NCI-H345 treated with DMSO at 0.1 percent for 48 hours (cell line): Measurements from ENCODE around the gene USP49.

Experiments used
- DNase-seq: peaks from one replicate; lab custom pipeline; 2025; ENCODE audit not compliant: unreplicated experiment; lab: John Stamatoyannopoulos, UW

USP49 gene

DNA sequence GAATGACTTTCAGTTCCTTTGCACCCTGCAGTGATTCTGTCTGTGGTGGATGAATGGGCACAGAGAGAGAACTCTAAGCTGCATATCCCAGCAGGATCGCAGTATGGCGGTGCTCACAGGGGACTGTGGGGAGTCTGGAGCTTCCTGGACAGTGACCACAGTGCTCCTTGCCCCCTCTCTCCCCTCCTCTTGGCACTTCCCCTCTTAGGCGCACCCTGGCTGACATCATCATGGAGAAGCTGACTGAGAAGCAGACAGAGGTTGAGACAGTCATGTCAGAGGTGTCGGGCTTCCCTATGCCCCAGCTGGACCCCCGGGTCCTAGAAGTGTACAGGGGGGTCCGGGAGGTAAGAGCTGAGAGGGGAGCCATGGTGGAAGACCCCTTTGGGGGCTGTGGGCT lies 34.7 kb upstream of the USP49 start:
- no peak for DNase-seq

DNA sequence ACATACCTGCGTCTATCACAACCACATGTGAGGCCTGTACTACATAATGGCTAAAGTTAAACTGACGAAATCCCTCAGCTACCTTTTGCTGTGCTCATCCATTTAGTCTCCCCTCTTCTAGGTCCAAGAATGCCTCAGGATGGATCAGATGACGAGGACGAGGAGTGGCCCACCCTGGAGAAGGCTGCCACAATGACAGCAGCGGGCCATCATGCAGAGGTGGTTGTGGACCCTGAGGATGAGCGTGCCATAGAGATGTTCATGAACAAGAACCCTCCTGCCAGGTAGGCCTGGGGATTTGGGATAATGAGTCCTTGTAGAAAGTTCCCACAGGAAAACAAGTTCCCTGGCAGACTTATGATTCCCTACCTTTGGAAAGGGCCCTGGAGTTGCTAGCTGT lies 32.1 kb upstream of the USP49 start:
- DNase-seq, result no peak

DNA sequence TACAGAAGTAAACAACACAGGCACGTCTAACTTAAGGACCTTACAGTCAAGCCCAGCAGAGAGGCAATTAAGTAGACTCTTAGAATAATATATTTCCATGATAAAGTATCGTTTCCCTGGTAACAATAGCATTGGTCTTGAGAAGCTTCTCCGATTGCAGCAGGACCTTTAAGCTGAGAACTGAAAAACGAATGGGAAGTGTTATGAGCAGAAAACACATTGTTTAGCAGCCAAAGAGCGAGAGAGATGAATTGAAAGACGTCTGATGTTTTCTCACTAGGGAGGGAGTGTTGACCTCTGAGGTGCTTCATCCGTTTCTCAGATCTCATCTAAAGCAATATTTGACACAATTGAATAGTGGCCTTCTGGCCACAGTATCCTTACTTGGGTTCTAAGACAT lies 27.0 kb upstream of the USP49 start:
- no peak for DNase-seq

DNA sequence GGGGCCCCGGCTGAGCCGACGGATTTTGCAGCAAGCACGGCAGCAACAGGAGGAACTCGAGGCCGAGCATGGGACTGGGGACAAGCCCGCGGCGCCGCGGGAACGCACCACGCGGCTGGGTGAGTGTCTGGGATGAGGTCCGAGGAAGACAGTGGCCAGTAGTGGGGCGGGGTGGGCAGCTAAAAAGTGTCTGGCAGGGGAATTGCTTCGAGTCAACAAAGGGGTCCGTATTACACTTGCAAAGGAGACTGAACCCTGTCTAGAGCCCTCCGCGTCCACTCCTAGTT lies 26.5 kb upstream of the USP49 start:
- no peak for DNase-seq

DNA sequence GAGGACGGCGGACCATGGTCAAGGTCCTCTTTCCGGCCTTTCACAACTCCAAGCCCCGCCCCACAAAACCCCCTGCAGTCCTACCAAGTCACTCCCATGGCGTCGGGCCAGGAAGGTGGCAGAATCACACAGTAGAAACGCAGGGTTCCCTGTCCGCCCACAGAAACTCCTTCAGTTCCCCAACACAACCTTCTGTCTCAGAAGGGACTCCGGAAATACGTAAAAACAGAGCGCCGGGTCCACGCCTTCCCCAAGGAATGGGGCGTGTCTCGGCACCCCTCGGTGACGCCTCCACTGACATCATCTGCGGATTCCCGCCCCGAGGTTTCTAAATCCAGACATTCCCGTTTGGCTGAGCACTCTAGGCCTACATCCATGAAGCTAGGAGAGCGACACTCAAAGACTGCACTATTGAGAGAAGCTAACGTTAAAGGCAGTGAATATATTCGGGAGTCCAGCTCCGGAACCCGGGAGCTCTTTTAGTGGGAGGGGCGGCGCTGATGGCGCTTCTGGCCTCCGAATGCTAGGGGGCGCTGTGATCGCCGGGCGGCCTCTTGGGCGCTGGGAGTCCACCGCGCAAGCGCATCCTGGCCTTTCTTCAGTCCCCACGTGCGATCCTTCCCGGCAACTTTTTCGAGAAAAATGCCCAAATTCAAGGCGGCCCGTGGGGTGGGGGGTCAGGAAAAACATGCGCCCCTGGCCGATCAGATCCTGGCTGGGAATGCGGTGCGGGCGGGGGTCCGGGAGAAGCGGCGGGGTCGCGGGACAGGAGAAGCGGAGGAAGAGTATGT lies 25.9 kb upstream of the USP49 start, which contains the start of the genes BYSL and MED20:
BYSL (plus strand) TSS at position 579 of the 791 bp plus-strand sequence; CDS start at position 643, 64 bp downstream.
MED20 (minus strand) TSS at position 219 of the 791 bp plus-strand sequence; CDS start at position 98, 121 bp downstream.
- DNase-seq, result peak; percentile 94

DNA sequence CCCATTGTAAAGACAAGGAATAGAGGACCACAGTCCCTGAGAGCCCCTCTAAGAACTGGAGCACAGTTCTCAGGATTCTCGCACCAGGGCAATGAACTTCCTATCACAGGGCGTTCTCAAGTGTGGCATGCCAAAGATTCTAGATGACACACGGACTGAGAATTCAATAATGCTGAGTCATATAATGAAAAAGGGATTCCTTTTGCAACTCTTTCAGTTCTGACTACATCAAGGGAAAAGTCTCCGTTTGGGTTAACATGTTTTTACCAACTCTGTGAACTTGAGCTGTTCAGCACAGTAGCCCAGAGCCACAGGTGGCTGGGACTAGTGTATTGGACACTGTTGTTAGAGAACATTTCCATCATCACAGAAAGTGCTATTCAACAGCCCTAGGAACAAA lies 22.4 kb upstream of the USP49 start:
- no peak for DNase-seq

DNA sequence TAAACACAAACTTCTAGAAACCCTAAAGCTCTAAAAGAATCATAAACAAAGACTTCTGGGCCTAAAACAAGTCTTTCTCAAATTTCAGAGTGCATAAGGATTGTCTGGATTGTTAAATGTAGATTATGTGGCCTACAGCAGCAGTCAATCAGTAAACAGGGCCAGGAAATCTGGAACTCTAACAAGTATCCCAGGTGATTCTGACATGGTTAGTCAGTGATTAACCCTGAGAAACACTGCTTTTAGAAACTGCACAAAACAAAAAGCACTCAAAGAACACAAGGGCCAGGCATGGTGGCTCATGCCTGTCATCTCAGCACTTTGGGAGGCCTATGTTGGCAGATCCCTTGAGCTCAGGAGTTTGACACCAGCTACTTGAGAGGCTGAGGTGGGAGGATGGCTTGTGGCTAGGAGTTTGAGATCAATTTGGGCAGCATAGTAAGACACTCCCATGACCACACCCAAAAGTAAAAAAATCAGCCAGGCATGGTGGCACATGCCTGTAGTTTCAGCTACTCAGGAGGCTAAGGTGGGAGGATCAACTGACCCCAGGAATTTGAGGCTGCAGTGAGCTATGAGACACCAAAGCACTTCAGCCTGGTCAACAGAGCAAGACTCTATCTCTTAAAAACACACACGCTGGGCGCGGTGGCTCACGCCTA lies 19.8 kb upstream of the USP49 start:
- no peak for DNase-seq

DNA sequence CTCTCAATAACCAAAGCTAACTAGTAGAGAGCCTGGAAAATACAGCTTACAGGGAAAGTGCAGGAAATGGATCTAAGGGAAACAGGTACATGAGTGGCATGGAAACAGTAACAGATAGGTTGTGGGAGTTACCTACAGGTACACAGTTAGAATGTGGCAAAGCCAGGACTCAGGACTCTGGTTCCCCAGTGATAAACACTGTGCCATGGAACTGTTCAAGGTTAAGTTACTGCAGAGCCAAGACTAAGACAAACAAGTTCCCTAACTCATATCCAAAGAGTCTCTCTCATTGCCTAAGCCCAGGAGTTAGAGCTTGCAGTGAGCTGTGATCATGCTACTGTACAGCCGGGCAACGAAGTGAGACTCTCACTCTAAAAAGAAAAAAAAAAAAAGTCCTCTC lies 19.2 kb upstream of the USP49 start:
- no peak for DNase-seq

DNA sequence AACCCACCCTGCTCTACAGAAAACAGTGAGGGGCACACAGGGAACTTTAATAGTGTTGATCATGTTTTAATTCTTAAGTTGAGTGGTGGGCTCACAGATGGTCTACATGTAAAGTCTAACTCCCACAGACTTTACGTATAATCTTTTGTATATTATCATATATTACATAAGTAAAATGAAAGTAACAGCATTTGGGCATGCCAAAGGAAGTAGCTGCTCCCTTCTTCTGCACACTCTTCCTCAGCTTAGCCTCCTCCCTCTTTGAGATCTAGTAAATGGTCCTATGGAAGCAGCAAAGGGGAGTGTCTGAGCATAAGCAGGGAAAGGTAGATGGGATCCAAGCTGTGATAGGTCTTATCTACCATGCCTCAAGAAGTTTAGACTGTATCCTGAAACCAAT lies 14.6 kb upstream of the USP49 start:
- DNase-seq, result no peak

DNA sequence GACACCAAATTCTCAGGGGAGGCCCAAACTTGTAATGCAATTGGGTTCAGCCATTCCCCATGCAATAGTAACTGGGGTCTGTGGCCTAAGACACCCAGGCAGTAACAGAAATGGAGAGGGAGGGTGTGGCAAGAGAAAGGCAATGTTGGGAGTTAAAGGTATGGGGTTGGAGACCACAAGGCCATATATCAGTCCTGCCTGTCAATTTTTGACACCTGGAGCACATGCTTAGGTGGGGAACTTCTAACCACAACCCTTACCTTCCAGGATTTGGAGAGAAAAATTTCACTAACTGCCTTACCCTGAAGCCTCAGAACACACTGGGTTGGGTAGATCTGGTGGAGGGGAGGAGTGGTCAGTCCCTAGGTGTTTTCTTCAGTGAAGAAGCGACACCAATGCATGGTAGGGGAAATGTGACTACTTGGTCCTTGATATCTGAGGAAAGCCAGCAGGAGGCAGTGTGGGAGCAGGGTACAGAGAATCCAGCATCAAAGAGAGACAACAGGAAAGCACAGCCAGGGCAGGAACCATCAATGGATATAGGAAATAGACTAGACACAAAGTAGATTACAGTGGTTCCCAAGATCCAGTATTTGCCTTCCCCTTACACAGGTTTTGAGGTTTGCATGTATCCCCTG lies 6.8 kb upstream of the USP49 start:
- DNase-seq, result no peak

DNA sequence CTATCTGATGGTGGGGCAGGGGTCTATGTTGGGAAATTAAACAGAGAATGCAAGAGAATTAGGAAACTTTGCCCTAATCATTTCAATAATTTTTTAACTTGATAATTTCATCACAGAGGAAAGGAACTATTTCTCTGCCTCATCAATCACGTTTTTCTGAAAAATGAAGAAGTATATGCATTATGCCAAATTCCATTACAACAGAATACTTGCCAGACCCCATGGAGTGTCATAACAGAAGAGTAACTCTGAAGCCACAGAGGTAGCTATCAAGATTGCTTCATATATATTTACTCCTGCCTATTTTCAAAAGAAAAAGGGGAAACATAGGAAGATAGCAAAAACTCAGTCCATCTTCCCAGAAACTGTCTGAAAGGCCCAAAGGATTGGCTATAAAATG lies 5.7 kb upstream of the USP49 start:
- DNase-seq, result no peak

DNA sequence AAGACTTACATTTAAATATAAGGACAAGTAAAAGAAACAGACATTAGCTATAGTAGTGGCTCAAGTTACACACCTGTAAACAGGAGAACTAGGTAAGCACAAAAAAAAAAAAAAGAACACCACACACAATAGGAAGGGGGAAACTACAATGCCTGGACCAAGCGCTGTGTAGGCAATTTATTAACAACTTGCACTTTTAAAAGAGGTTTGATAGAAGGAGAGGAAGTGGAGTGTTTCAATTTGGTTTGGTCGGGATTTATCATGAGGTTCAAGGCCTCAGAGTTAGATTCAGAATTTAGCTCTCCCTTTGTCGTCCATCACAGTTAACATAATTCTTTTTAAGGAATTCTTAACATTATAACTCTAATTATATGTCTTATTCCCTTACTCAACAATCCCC lies 1.1 kb upstream of the USP49 start:
- DNase-seq, result no peak

DNA sequence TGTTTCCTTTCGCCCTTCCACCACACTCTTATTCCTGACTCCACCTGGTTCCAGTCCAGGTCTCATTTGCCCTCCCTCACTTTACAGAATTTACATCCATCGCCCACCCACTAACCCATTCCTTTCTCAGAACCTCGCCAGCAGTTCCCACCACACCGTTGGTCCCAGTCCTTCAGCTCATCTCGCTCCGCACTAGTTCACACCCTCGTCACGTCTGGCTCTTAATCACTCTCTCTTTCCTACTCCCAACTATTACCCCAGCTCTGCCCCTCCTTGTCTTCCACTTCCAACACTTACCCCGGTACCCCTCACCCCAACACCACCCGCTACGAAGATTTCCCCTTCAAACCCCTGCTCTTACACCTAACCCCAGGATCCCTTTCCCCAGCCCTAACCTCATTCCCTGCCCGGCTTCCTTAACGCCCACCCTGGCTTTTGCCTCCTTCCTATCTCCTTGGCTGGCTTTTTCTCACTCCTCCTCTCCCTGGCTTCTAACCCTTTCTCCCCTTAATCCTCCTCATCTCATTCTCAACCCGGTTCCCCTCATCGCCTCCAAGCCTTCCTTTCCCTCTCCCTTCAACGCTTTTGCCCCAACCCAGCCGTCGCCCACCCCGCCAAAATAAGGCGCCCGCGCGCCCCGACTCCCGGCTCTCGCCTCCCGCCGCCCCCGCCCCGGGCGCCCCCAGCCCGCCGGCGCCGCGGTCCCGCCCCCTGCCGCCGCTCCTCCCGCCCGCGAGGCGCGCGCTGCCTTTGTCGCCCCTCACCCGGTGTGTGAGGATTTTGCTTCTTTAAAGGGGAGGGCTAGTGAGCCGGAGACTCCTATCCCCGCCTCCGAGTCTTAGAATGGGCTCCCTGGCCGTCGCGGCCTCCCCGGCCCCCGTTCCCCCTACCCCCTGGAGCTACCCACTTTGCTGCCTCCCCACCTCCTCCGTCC lies 542 bp downstream of the USP49 start:
- DNase-seq, result peak; percentile 18

DNA sequence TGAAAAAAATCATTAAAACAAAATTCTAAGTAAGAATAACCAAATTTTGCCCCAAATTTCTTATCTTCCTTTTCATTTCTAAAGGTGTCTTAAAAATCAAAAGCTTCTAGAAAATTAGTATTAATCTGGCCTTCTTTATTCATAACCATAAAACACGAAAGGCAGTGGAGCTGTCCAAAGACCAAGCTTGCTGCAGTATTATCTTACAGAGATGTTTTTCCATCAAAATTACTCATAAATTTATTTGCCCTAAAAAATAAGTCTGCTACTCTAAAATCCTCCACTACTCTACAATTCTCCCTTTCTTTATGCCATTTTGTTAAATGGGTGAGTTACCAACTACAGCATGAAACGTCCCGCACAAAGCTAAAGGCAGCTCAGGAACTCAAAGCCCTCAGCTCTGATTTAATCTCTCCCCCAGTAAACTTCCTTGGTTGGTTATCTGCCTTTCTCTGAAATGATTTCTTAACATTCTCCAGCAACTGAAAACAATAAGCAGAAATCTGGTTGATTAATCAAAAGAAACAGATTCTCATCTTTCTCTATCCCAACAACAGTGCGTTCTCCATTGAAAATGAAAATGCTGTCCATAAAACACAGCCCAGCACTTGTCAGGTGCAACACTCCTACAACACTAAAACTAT lies 2.1 kb downstream of the USP49 start:
- no peak for DNase-seq

DNA sequence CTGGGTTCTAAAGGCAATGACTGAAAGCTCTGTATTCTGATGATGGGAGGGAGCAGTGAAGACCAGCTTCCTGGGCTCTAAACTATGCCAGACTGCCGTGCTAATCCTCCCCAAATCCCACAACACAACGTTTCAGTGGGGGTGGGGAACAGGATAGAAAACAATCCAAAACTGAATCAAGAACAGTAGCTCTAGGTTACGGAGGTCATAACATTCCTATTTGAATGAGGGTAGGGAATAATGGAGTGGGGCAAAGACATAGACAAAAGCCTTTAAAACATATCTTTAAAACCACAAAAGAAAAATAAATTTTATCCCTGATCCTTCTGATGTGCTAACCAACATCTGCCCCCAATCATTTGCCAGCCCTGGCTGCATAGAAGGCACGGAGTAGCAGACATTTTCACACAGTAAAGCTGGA lies 7.8 kb downstream of the USP49 start:
- no peak for DNase-seq

DNA sequence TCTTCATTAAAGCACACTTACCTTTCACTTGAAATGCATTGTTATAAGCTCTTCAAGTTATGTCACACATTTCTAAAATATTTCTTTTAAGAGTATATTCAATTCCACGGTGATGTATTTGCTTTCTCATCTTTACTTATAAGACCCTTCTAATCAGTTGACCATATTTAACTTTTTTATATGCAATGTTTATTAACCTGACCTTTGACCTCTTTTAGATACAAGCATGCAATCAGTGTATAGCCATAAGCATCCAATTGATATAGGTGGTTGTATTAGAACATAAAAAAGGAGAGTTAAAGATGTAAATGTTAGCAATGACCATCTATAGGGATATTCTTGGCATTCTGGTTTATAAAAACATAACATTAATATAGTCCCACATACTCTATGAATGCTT lies 9.2 kb downstream of the USP49 start:
- no peak for DNase-seq

DNA sequence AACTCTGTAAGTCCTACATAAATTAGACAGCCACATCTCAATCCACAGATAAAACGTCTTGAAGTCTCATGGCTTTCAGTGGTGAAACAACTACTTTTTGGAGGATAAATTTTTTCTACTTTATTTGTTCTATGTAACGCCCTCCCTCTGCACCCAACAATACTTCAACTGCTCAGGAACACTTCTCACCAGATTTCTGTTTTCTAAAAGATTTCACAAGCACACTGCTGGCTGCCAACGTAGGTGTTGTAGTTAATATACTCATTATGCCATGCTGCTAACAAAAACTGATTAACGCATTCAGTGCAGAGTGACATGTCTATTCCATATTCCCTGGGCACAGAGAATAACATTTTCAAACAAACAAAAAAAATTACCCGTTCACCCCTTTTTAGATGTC lies 10.2 kb downstream of the USP49 start:
- no peak for DNase-seq

DNA sequence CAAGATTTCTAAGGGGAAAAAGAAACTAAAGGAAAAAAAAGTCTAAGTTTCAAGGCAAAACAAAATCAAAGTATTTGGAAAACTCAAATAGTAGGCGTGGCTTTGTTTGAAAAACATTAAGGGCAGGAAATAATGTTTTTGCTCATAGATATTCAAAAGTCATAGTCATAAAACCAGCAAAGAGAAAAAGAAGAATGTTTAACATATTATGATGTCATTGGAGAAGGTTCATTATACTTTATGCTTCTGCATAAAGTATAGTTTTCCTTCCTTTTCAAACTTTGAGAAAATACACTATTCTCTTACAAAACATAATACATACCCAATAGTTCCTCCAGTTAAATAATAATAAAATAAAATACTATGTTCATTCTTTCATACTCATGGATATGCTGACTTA lies 13.7 kb downstream of the USP49 start:
- DNase-seq, result no peak

DNA sequence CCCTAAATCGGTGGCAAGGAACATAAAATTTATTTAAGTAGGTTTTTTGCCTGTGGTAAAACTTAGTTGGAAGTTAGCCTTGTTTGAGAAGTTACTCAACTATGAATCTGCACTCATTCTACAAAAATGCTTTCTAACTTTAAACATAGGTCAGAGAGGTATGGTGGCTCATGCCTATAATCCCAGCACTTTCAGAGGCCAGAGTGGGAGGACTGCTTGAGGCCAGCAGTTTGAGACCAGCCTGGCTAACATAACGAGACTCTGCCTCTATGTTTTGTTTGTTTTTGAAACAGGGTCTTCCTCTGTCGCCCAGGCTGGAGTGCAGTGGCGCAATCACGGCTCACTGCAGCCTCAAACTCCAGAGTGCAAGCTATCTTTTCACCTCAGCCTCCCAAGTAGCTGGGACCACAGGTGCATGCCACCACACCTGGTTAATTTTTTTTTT lies 16.2 kb downstream of the USP49 start:
- no peak for DNase-seq

DNA sequence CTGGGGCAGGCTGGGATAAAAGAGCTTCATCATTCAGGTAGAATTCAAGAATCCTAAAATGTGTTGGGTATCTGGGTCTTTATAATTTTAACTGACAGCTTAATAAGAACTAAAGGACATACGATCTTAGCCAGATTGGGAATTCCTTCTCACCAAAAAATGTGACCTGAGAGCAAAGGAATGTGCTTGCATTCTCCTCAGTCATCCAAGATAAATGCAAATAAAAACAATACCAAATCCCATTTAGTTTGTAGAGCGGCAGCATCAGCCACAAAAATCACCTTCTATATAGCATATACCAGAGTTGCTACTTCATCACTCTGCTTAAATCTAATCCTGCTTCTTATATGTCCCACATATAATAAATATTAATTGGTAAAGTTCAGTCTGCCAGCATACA lies 16.9 kb downstream of the USP49 start:
- no peak for DNase-seq
